ENCODE data around the gene WDR82.

DNA sequence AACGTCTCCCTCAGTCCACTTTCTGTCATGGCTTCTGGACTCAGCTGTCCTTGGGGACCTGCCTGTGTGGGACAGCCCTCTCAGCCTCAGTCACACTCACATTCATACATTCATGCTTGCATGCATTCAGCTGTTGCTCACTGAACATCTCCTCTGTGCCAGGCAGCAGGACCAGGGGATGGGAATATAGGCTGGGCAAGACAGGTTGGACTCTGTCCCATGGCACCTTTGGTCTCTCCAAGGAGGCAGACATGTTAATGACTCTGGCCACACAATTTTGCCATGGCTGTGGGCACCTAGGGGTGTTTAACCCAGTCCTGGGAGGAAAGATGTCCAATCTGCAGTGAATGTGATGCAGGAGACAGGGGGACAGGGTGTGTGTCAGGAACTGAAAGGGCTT is 29.9 kb upstream of the WDR82 start:
- TF ChIP-seq, protein P1, sequence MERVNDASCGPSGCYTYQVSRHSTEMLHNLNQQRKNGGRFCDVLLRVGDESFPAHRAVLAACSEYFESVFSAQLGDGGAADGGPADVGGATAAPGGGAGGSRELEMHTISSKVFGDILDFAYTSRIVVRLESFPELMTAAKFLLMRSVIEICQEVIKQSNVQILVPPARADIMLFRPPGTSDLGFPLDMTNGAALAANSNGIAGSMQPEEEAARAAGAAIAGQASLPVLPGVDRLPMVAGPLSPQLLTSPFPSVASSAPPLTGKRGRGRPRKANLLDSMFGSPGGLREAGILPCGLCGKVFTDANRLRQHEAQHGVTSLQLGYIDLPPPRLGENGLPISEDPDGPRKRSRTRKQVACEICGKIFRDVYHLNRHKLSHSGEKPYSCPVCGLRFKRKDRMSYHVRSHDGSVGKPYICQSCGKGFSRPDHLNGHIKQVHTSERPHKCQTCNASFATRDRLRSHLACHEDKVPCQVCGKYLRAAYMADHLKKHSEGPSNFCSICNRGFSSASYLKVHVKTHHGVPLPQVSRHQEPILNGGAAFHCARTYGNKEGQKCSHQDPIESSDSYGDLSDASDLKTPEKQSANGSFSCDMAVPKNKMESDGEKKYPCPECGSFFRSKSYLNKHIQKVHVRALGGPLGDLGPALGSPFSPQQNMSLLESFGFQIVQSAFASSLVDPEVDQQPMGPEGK (CRISPR knock-in tag; IDR thresholded peaks at IDR 0.05; ENCODE audit: borderline replicate concordance), result no peak
- TF ChIP-seq, protein P2, sequence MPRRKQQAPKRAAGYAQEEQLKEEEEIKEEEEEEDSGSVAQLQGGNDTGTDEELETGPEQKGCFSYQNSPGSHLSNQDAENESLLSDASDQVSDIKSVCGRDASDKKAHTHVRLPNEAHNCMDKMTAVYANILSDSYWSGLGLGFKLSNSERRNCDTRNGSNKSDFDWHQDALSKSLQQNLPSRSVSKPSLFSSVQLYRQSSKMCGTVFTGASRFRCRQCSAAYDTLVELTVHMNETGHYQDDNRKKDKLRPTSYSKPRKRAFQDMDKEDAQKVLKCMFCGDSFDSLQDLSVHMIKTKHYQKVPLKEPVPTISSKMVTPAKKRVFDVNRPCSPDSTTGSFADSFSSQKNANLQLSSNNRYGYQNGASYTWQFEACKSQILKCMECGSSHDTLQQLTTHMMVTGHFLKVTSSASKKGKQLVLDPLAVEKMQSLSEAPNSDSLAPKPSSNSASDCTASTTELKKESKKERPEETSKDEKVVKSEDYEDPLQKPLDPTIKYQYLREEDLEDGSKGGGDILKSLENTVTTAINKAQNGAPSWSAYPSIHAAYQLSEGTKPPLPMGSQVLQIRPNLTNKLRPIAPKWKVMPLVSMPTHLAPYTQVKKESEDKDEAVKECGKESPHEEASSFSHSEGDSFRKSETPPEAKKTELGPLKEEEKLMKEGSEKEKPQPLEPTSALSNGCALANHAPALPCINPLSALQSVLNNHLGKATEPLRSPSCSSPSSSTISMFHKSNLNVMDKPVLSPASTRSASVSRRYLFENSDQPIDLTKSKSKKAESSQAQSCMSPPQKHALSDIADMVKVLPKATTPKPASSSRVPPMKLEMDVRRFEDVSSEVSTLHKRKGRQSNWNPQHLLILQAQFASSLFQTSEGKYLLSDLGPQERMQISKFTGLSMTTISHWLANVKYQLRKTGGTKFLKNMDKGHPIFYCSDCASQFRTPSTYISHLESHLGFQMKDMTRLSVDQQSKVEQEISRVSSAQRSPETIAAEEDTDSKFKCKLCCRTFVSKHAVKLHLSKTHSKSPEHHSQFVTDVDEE (CRISPR knock-in tag; IDR thresholded peaks at IDR 0.05), result no peak
- TF ChIP-seq ZFP30 (CRISPR knock-in tag; IDR thresholded peaks at IDR 0.05), result no peak
- TF ChIP-seq POU6F1 (CRISPR knock-in tag; IDR thresholded peaks at IDR 0.05; ENCODE audit: borderline replicate concordance, low read depth), result no peak
